NT2/D1 (cell line): Measurements from ENCODE around the gene PYROXD2.

Source experiments
- DNase-seq: peaks from one replicate; pipeline ENCODE4 v3.0.0-alpha.2; 2011; ENCODE audit warnings: low read depth, low spot score
- H3K27me3 ChIP-seq: 2 replicates; pipeline ENCODE4 v1.6.0; 2011; ENCODE audit warnings: mild to moderate bottlenecking; ENCODE audit not compliant: insufficient read length, insufficient read depth
- H3K36me3 ChIP-seq: 2 replicates; pipeline ENCODE4 v1.6.1; 2011; ENCODE audit warnings: mild to moderate bottlenecking, low read length, mixed read lengths; ENCODE audit not compliant: insufficient read depth, insufficient read length
- H3K4me1 ChIP-seq: 2 replicates; pipeline ENCODE4 v1.5.1; 2011; ENCODE audit not compliant: insufficient read depth, insufficient read length
- H3K4me3 ChIP-seq: 2 replicates; pipeline ENCODE4 v1.5.1; 2011; ENCODE audit warnings: low read depth; ENCODE audit not compliant: insufficient read length
- H3K9ac ChIP-seq: 2 replicates; pipeline ENCODE4 v1.6.0; 2011; ENCODE audit warnings: low read depth; ENCODE audit not compliant: insufficient read length
- H3K9me3 ChIP-seq: 2 replicates; pipeline ENCODE4 v1.5.1; 2011; ENCODE audit warnings: mild to moderate bottlenecking, low read length; ENCODE audit not compliant: insufficient read depth
- SUZ12 ChIP-seq: IDR thresholded peaks from 2 replicates; pipeline ENCODE4 v1.6.1; 2011; ENCODE audit not compliant: insufficient read length, insufficient read depth; ENCODE audit errors: extremely low read depth
- YY1 ChIP-seq: IDR thresholded peaks from 2 replicates; pipeline ENCODE4 v1.6.1; 2011; ENCODE audit not compliant: insufficient read length, insufficient read depth
- ZNF274 ChIP-seq: IDR thresholded peaks from 2 replicates; pipeline ENCODE4 v1.6.1; 2011; ENCODE audit warnings: mild to moderate bottlenecking, low read depth, low read length

The PYROXD2 gene

GRCh38 chr10:98414932-98415730, at the start of gene PYROXD2:
Gene PYROXD2, minus strand, starts transcription at chr10:98415182. Its CDS starts 47 bp downstream, at chr10:98415135.
- Histone ChIP-seq H3K9me3 (no peaks in the 10 kb centered on the region), H3K36me3 (peaks cover 51% of the 10 kb centered on the region), H3K9ac (peak within 1 kb of the TSS; percentile 94), H3K4me3 (peak within 1 kb of the TSS; percentile 65), H3K4me1 (peaks cover 11% of the 10 kb centered on the region), H3K27me3 (no peaks in the 10 kb centered on the region)
- TF ChIP-seq YY1, result no peak
- no peak for TF ChIP-seq SUZ12
- no peak for TF ChIP-seq ZNF274
- DNase-seq, result peak; percentile 81

- Histone ChIP-seq H3K9ac (no peak overlapping the region), H3K4me1 (no peaks in the 10 kb centered on the region), H3K9me3 (no peaks in the 10 kb centered on the region), H3K27me3 (peaks cover 16% of the 10 kb centered on the region), H3K4me3 (no peak overlapping the region), H3K36me3 (no peaks in the 10 kb centered on the region)
- no peak for DNase-seq
- TF ChIP-seq SUZ12 (no peak), ZNF274 (no peak), YY1 (no peak)
Observed at GRCh38 chr10:98463976-98464754, 49.2 kb upstream of the PYROXD2 start.

GRCh38 chr10:98463016-98463415, 48.0 kb upstream of the PYROXD2 start:
- peaks cover 5% of the 10 kb centered on the region for H3K27me3 ChIP-seq
- H3K4me1 ChIP-seq, result no peaks in the 10 kb centered on the region
- DNase-seq, result no peak
- H3K9ac ChIP-seq, result no peak overlapping the region
- no peak overlapping the region for H3K4me3 ChIP-seq
- no peaks in the 10 kb centered on the region for H3K36me3 ChIP-seq
- no peaks in the 10 kb centered on the region for H3K9me3 ChIP-seq
- no peak for TF ChIP-seq ZNF274
- no peak for TF ChIP-seq YY1
- no peak for TF ChIP-seq SUZ12

GRCh38 chr10:98461500-98461842, 46.5 kb upstream of the PYROXD2 start:
- no peak for DNase-seq
- Histone ChIP-seq H3K27me3 (no peaks in the 10 kb centered on the region), H3K9me3 (no peaks in the 10 kb centered on the region), H3K9ac (no peak overlapping the region), H3K4me1 (no peaks in the 10 kb centered on the region), H3K4me3 (no peak overlapping the region), H3K36me3 (no peaks in the 10 kb centered on the region)
- TF ChIP-seq YY1 (no peak), ZNF274 (no peak), SUZ12 (no peak)

GRCh38 chr10:98460837-98461499, 46.0 kb upstream of the PYROXD2 start:
- Histone ChIP-seq H3K4me3 (no peak overlapping the region), H3K9me3 (no peaks in the 10 kb centered on the region), H3K4me1 (peaks cover 4% of the 10 kb centered on the region), H3K36me3 (no peaks in the 10 kb centered on the region), H3K27me3 (no peaks in the 10 kb centered on the region), H3K9ac (no peak overlapping the region)
- TF ChIP-seq SUZ12, result no peak
- no peak for TF ChIP-seq ZNF274
- no peak for TF ChIP-seq YY1
- no peak for DNase-seq

- no peaks in the 10 kb centered on the region for H3K27me3 ChIP-seq
- H3K4me1 ChIP-seq, result peaks cover 4% of the 10 kb centered on the region
- TF ChIP-seq ZNF274 (no peak), SUZ12 (no peak), YY1 (no peak)
- no peaks in the 10 kb centered on the region for H3K36me3 ChIP-seq
- H3K9me3 ChIP-seq, result no peaks in the 10 kb centered on the region
- no peak overlapping the region for H3K9ac ChIP-seq
- no peak for DNase-seq
- no peak overlapping the region for H3K4me3 ChIP-seq
Observed at GRCh38 chr10:98458809-98459784, 44.1 kb upstream of the PYROXD2 start.
